OCI-LY1 (cell line): Measurements from ENCODE around the gene RPS6KA6.

ENCODE experiments used
- H2AFZ ChIP-seq: fragments of 200-600 bp; sonication (generic), shearing (Covaris generic); 2 replicates; pipeline ENCODE4 v1.6.0; 2014; ENCODE audit warnings: antibody characterized with exemption, mild to moderate bottlenecking, low read length
- H3F3A ChIP-seq: fragments of 200-600 bp; sonication (generic), shearing (Covaris generic); 2 replicates; pipeline ENCODE4 v1.6.0; 2014; ENCODE audit warnings: mild to moderate bottlenecking, antibody characterized with exemption, low read length, moderate library complexity; ENCODE audit not compliant: insufficient read depth
- H3K27ac ChIP-seq: fragments of 200-600 bp; sonication (generic); 2 replicates; pipeline ENCODE4 v1.5.1; 2014; ENCODE audit warnings: low read length, mixed run types, mild to moderate bottlenecking, low read depth; ENCODE audit not compliant: poor library complexity, severe bottlenecking
- H3K27me3 ChIP-seq: fragments of 200-600 bp; sonication (generic); 2 replicates; pipeline ENCODE4 v1.6.0; 2014; ENCODE audit warnings: antibody characterized with exemption, mild to moderate bottlenecking, low read length, moderate library complexity; ENCODE audit not compliant: insufficient read depth
- H3K36me3 ChIP-seq: fragments of 200-600 bp; sonication (generic); 2 replicates; pipeline ENCODE4 v1.6.1; 2014; ENCODE audit warnings: mild to moderate bottlenecking, antibody characterized with exemption, low read length, moderate library complexity, mixed read lengths; ENCODE audit not compliant: insufficient read depth
- H3K4me1 ChIP-seq: fragments of 200-600 bp; sonication (generic); 2 replicates; pipeline ENCODE4 v1.5.1; 2014; ENCODE audit warnings: mild to moderate bottlenecking, low read length, moderate library complexity; ENCODE audit not compliant: insufficient read depth, severe bottlenecking
- H3K4me2 ChIP-seq: fragments of 200-600 bp; sonication (generic), shearing (Covaris generic); 2 replicates; pipeline ENCODE4 v1.6.1; 2014; ENCODE audit warnings: low read length
- H3K4me3 ChIP-seq: fragments of 200-600 bp; sonication (generic); 2 replicates; pipeline ENCODE4 v1.5.1; 2014; ENCODE audit warnings: low read length, low read depth, mild to moderate bottlenecking, mixed read lengths; ENCODE audit not compliant: poor library complexity, severe bottlenecking
- H3K79me2 ChIP-seq: fragments of 200-600 bp; shearing (Covaris generic); 2 replicates; pipeline ENCODE4 v1.6.1; 2016; ENCODE audit warnings: mixed run types, low read length, mixed read lengths; ENCODE audit not compliant: insufficient read depth
- H3K9ac ChIP-seq: fragments of 200-600 bp; sonication (generic), shearing (Covaris generic); 2 replicates; pipeline ENCODE4 v1.6.1; 2014; ENCODE audit warnings: mild to moderate bottlenecking, low read length, mixed read lengths
- H3K9me2 ChIP-seq: fragments of 200-600 bp; sonication (generic), shearing (Covaris generic); 2 replicates; pipeline ENCODE4 v1.6.1; 2014; ENCODE audit warnings: low read depth, mild to moderate bottlenecking, low read length, mixed read lengths
- H3K9me3 ChIP-seq: fragments of 200-600 bp; shearing (Covaris generic); 2 replicates; pipeline ENCODE4 v1.6.1; 2014; ENCODE audit warnings: low read length, mixed read lengths
- H4K20me1 ChIP-seq: fragments of 200-600 bp; sonication (generic), shearing (Covaris generic); 2 replicates; pipeline ENCODE4 v1.6.0; 2016; ENCODE audit warnings: mild to moderate bottlenecking, low read length; ENCODE audit not compliant: insufficient read depth
- EZH2 ChIP-seq: fragments of 200-600 bp; sonication (generic), shearing (Covaris generic); IDR thresholded peaks from 2 replicates; pipeline ENCODE4 v1.8.0; 2017; ENCODE audit warnings: borderline replicate concordance, mixed run types, mild to moderate bottlenecking, antibody characterized with exemption, low read length, moderate library complexity, mixed read lengths
- TF ChIP-seq, protein P1 (sequence below): fragments of 200-600 bp; sonication (generic), shearing (Covaris generic); IDR thresholded peaks from 2 replicates; pipeline ENCODE4 v1.5.1; 2017; ENCODE audit warnings: mild to moderate bottlenecking, antibody characterized with exemption, low read length, moderate library complexity, mixed read lengths

RPS6KA6 gene

DNA sequence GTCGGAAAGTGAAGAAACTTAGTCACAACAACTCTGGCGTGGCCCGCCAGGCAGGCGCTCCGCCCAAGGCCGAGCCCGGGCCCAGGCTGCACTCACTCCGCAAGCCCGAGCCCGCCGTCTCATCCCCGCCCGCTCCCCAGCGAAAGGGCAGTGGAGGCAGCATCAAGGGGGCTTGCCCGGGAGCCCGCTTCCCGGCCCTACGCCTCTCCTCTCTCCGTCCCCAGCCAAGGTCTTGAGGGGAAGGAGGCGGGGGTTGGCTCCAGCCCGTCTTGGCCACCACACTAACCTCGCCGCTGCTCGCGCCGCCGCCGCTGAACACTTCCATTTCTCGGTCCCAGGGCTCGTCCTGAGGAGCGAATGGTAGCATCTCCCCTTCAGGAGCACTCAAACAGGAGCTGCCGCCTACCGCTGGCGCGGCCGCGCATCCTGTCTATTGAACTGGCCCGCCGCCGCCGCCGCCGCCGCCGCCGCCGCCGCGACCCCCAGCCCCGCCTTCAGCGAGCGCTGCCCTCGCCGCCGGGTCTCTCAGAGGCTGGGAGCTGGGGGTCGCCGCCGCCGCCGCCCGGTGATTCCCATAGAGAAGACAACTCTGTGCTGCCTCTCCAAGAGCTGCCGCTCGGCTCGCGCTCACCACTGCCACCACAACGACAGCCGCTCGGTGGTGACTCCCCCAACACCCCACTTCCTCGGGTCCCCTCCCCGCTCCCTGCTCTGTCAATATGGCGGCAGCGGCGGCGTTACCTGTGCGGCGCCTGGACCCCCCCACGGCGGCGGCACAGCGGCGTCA, at the start of gene RPS6KA6:
Gene RPS6KA6, minus strand, starts transcription at position 667 of the 787 bp plus-strand sequence. Its CDS starts 300 bp downstream, at position 367.
- Histone ChIP-seq H3K4me2 (no peak within 1 kb of the TSS), H3K27ac (no peak within 1 kb of the TSS), H3K36me3 (no peaks in the 10 kb centered on the region), H3F3A (no peaks in the 10 kb centered on the region), H4K20me1 (no peaks in the 10 kb centered on the region), H2AFZ (no peak within 1 kb of the TSS), H3K4me3 (no peak within 1 kb of the TSS), H3K4me1 (no peaks in the 10 kb centered on the region), H3K27me3 (no peaks in the 10 kb centered on the region), H3K79me2 (no peaks in the 10 kb centered on the region), H3K9me2 (no peaks in the 10 kb centered on the region), H3K9ac (no peak within 1 kb of the TSS), H3K9me3 (no peaks in the 10 kb centered on the region)
- TF ChIP-seq, protein P1, sequence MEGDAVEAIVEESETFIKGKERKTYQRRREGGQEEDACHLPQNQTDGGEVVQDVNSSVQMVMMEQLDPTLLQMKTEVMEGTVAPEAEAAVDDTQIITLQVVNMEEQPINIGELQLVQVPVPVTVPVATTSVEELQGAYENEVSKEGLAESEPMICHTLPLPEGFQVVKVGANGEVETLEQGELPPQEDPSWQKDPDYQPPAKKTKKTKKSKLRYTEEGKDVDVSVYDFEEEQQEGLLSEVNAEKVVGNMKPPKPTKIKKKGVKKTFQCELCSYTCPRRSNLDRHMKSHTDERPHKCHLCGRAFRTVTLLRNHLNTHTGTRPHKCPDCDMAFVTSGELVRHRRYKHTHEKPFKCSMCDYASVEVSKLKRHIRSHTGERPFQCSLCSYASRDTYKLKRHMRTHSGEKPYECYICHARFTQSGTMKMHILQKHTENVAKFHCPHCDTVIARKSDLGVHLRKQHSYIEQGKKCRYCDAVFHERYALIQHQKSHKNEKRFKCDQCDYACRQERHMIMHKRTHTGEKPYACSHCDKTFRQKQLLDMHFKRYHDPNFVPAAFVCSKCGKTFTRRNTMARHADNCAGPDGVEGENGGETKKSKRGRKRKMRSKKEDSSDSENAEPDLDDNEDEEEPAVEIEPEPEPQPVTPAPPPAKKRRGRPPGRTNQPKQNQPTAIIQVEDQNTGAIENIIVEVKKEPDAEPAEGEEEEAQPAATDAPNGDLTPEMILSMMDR = no peak
- no peak for TF ChIP-seq EZH2

DNA sequence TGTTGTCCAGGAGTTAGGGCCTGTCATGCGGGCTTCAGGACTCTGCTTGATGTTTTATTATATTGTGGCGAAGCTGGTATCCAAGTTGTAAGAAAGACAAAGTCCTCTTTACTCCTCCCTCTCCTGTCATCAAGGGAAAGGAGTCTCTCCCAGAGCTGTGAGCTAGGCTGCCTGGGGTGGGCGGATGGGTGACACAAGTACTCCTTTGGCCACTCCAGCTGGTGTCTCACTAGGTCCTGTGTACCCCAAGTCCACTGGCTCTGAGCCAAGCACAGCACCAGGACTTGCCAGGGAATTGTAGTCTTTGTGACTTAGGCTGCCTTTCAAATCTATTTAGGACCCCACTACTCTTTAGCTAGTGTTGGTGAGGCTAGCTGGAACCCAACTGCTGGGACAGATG, 36.7 kb upstream of the RPS6KA6 start:
- no peaks in the 10 kb centered on the region for H3K36me3 ChIP-seq
- H3F3A ChIP-seq = no peaks in the 10 kb centered on the region
- no peak overlapping the region for H2AFZ ChIP-seq
- no peaks in the 10 kb centered on the region for H3K79me2 ChIP-seq
- H3K9me2 ChIP-seq = no peaks in the 10 kb centered on the region
- H4K20me1 ChIP-seq = no peaks in the 10 kb centered on the region
- H3K27me3 ChIP-seq = no peaks in the 10 kb centered on the region
- H3K4me3 ChIP-seq = no peak overlapping the region
- H3K4me2 ChIP-seq = no peak overlapping the region
- no peak overlapping the region for H3K27ac ChIP-seq
- TF ChIP-seq EZH2 = no peak
- TF ChIP-seq, protein P1 = no peak
- H3K9ac ChIP-seq = no peak overlapping the region
- no peaks in the 10 kb centered on the region for H3K9me3 ChIP-seq
- no peaks in the 10 kb centered on the region for H3K4me1 ChIP-seq

DNA sequence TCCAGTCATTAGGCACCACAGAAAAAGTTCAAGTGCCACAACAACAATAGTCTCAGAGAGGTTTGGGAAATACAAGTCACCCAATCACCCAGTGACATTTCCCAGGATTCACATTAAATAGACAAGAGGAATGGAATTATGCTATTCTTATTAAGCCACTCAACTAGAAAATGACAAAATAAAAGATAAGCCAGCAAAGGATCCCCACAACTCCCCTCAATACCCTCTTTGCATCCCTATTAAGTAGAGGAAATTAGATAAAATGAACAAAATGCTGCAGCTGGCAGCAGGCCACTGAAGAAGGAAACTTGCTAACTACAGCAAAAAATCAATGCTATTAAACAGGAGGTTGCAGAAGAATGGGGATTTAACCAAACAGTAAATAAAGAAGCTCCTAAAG, 35.3 kb upstream of the RPS6KA6 start:
- no peak overlapping the region for H3K4me3 ChIP-seq
- TF ChIP-seq, protein P1 = no peak
- TF ChIP-seq EZH2 = no peak
- no peaks in the 10 kb centered on the region for H3F3A ChIP-seq
- no peaks in the 10 kb centered on the region for H3K27me3 ChIP-seq
- H3K9me2 ChIP-seq = no peaks in the 10 kb centered on the region
- H3K9ac ChIP-seq = no peak overlapping the region
- no peaks in the 10 kb centered on the region for H3K36me3 ChIP-seq
- H3K4me2 ChIP-seq = no peak overlapping the region
- no peaks in the 10 kb centered on the region for H3K79me2 ChIP-seq
- H3K27ac ChIP-seq = no peak overlapping the region
- H3K4me1 ChIP-seq = no peaks in the 10 kb centered on the region
- H2AFZ ChIP-seq = no peak overlapping the region
- H3K9me3 ChIP-seq = no peaks in the 10 kb centered on the region
- no peaks in the 10 kb centered on the region for H4K20me1 ChIP-seq
